CD8-positive, alpha-beta memory T cell (primary cell): Measurements from ENCODE around the gene STAT5B. TPM values are rescaled to one million over a fixed set of nuclear protein-coding genes. Genes with fewer than 3 reads are reported as not detected.
A peak's percentile ranks its signal among the peaks of the same experiment; 100 is the strongest.
"Not testable (repeated sequence)": the region's sequence is repeated elsewhere in the genome, so short reads cannot be mapped to it uniquely, and the experiment has no call there.

Experiments used
- CTCF ChIA-PET: fragments of 350-600 bp; sonication (Branson Sonifier 250); formaldehyde crosslinking; loops from one replicate; lab custom pipeline; 2021; ENCODE audit warnings: antibody characterized with exemption; lab: Charles Lee
- POLR2A ChIA-PET: fragments of 350-600 bp; sonication (Branson Sonifier 250); formaldehyde crosslinking; loops from one replicate; lab custom pipeline; 2021; ENCODE audit warnings: antibody characterized with exemption; lab: Charles Lee
- DNase-seq, 5 donors: peaks; one replicate each; pipeline versions ENCODE4 v3.0.0 to v3.0.0-alpha.2; 2020 to 2022; ENCODE audit warnings: mixed read lengths in 1 of 5
- H3K27ac ChIP-seq: one replicate; pipeline ENCODE4 v1.7.0; 2013; ENCODE audit warnings: low read depth, mild to moderate bottlenecking, low read length, moderate library complexity
- H3K27me3 ChIP-seq: 2 replicates; pipeline ENCODE4 v1.7.0; 2013; ENCODE audit warnings: low read length, mild to moderate bottlenecking; ENCODE audit not compliant: insufficient read depth, poor library complexity, severe bottlenecking
- H3K36me3 ChIP-seq: 2 replicates; pipeline ENCODE4 v1.7.0; 2013; ENCODE audit warnings: mild to moderate bottlenecking, low read length, moderate library complexity; ENCODE audit not compliant: insufficient read depth
- H3K4me1 ChIP-seq: 2 replicates; pipeline ENCODE4 v1.7.0; 2013; ENCODE audit warnings: mild to moderate bottlenecking, low read length, moderate library complexity; ENCODE audit not compliant: insufficient read depth
- H3K4me3 ChIP-seq: 2 replicates; pipeline ENCODE4 v1.7.0; 2013; ENCODE audit warnings: mild to moderate bottlenecking, low read length
- H3K9me3 ChIP-seq: 2 replicates; pipeline ENCODE4 v1.7.0; 2013; ENCODE audit warnings: mild to moderate bottlenecking, low read length
- H3K27ac Mint-ChIP-seq, 8 donors: one replicate each; pipeline ENCODE4 v1.8.0; 2020 to 2021; ENCODE audit warnings: mixed read lengths in 8 of 8, mild to moderate bottlenecking in 6 of 8, inconsistent platforms in 3 of 8, moderate library complexity in 3 of 8
- H3K27me3 Mint-ChIP-seq, 2 donors: one replicate each; pipeline ENCODE4 v1.8.0; 2020 to 2021; ENCODE audit warnings: mixed read lengths in 2 of 2, mild to moderate bottlenecking in 1 of 2, moderate library complexity in 1 of 2
- H3K36me3 Mint-ChIP-seq, 3 donors: one replicate each; pipeline ENCODE4 v1.8.0; 2020 to 2021; ENCODE audit warnings: mixed read lengths in 3 of 3, inconsistent platforms in 1 of 3, mild to moderate bottlenecking in 1 of 3
- H3K4me1 Mint-ChIP-seq, 3 donors: one replicate each; pipeline ENCODE4 v1.8.0; 2020 to 2021; ENCODE audit warnings: mixed read lengths in 3 of 3, inconsistent platforms in 1 of 3, mild to moderate bottlenecking in 1 of 3
- H3K4me3 Mint-ChIP-seq, 7 donors: one replicate each; pipeline ENCODE4 v1.8.0; 2020 to 2021; ENCODE audit warnings: mixed read lengths in 7 of 7, mild to moderate bottlenecking in 6 of 7, moderate library complexity in 4 of 7, inconsistent platforms in 2 of 7
- H3K9me3 Mint-ChIP-seq, 5 donors: one replicate each; pipeline ENCODE4 v1.8.0; 2020 to 2022; ENCODE audit warnings: mixed read lengths in 5 of 5, mild to moderate bottlenecking in 3 of 5, moderate library complexity in 2 of 5, inconsistent platforms in 1 of 5
- polyA plus RNA-seq: library from polyadenylated mRNA; unstranded; fragments of 300-500 nt; fragmentation: Illumina TruSeq; gene quantifications from one replicate; pipeline ENCODE4 v1.2.3, GENCODE V29; 2021
- total RNA-seq, 2 experiments: library from RNA; stranded (reverse); gene quantifications; one replicate each; pipeline ENCODE4 v1.2.3, GENCODE V29; 2021

STAT5B gene
- total and polyA plus RNA-seq, 3 experiments from 2014 or later: 108 to 132 (median 124) TPM

GRCh38 chr17:42297775-42298174 lies 21.6 kb upstream of the STAT5B start:
- not testable (repeated sequence) for H3K4me1 ChIP-seq
- peaks cover 43% of the 10 kb centered on the region for H3K36me3 ChIP-seq

GRCh38 chr17:42296012-42296411 lies 19.8 kb upstream of the STAT5B start:
- Mint-ChIP-seq H3K36me3 (peaks cover 0 to 77% (median 11%) of the 10 kb centered on the region in 3 donors), H3K9me3 (no peaks in the 10 kb centered on the region), H3K4me3 (no peak overlapping the region), H3K27ac (peak overlapping the region in 3 of 8 donors; percentile 12 to 82 (median 15)), H3K27me3 (no peaks in the 10 kb centered on the region), H3K4me1 (peaks cover 13 to 29% (median 28%) of the 10 kb centered on the region in 3 donors)
- Histone ChIP-seq H3K27me3 (no peaks in the 10 kb centered on the region), H3K27ac (no peak overlapping the region), H3K4me3 (no peak overlapping the region), H3K4me1 (no peaks in the 10 kb centered on the region), H3K9me3 (no peaks in the 10 kb centered on the region), H3K36me3 (peaks cover 26% of the 10 kb centered on the region)
- CTCF ChIA-PET: interaction anchor here (1.0 to 1.1 kb wide), 2 partner anchors 16 to 130 kb away, joined by 3 read pairs; no protein-coding TSS in a partner anchor
- DNase-seq: no peak
- POLR2A ChIA-PET: no interaction called here

More at GRCh38 chr17:42297775-42298174, 21.6 kb upstream of the STAT5B start:
- H3K27ac ChIP-seq, H3K27me3 ChIP-seq, H3K9me3 ChIP-seq, CTCF ChIA-PET, H3K4me3 ChIP-seq, H3K27me3 Mint-ChIP-seq, DNase-seq, H3K4me3 Mint-ChIP-seq, H3K9me3 Mint-ChIP-seq, H3K27ac Mint-ChIP-seq: not testable (repeated sequence)
- POLR2A ChIA-PET: interaction anchor here (0.7 kb wide), 1 partner anchor 18 kb away, joined by 5 read pairs; no protein-coding TSS in a partner anchor
- Mint-ChIP-seq H3K4me1 (peaks cover 7 to 20% (median 17%) of the 10 kb centered on the region in 3 donors), H3K36me3 (peaks cover 0 to 79% (median 15%) of the 10 kb centered on the region in 3 donors)

- Histone ChIP-seq H3K4me3 (no peak overlapping the region), H3K36me3 (peaks cover 24% of the 10 kb centered on the region), H3K4me1 (peaks cover 10% of the 10 kb centered on the region), H3K9me3 (no peaks in the 10 kb centered on the region), H3K27me3 (no peaks in the 10 kb centered on the region), H3K27ac (no peak overlapping the region)
- Mint-ChIP-seq H3K4me3 (no peak overlapping the region), H3K27me3 (no peaks in the 10 kb centered on the region), H3K4me1 (peaks cover 24 to 42% (median 40%) of the 10 kb centered on the region in 3 donors), H3K9me3 (no peaks in the 10 kb centered on the region), H3K27ac (peak overlapping the region in 5 of 8 donors; percentile 66 to 77 (median 70)), H3K36me3 (peaks cover 0 to 80% (median 11%) of the 10 kb centered on the region in 3 donors)
- POLR2A ChIA-PET: no interaction called here
- CTCF ChIA-PET: interaction anchor here (1.2 to 1.4 kb wide), 3 partner anchors 11 to 72 kb away, joined by 3 to 5 read pairs (median 3); no protein-coding TSS in a partner anchor
- no peak for DNase-seq
These were observed 18.5 kb upstream of the STAT5B start for GRCh38 chr17:42294469-42295398.

GRCh38 chr17:42291129-42291528 lies 14.9 kb upstream of the STAT5B start:
- H3K4me1 Mint-ChIP-seq: peaks cover 47 to 67% (median 66%) of the 10 kb centered on the region in 3 donors
- peak overlapping the region in 7 of 8 donors; percentile 48 to 98 (median 95) for H3K27ac Mint-ChIP-seq
- Histone ChIP-seq H3K36me3 (peaks cover 16% of the 10 kb centered on the region), H3K27me3 (no peaks in the 10 kb centered on the region), H3K4me1 (peaks cover 29% of the 10 kb centered on the region), H3K4me3 (no peak overlapping the region), H3K27ac (no peak overlapping the region), H3K9me3 (no peaks in the 10 kb centered on the region)
- ChIA-PET CTCF (interaction anchor here (1.4 kb wide), 1 partner anchor 68 kb away, joined by 7 read pairs; no protein-coding TSS in a partner anchor), POLR2A (interaction anchor here (0.7 kb wide), 1 partner anchor 1024 kb away, joined by 4 read pairs; no protein-coding TSS in a partner anchor)
- no peaks in the 10 kb centered on the region for H3K9me3 Mint-ChIP-seq
- peak overlapping the region in 1 of 7 donors; percentile 95 for H3K4me3 Mint-ChIP-seq
- no peaks in the 10 kb centered on the region for H3K27me3 Mint-ChIP-seq
- DNase-seq: peak in 1 of 5 donors; percentile 33
- H3K36me3 Mint-ChIP-seq: peaks cover 0 to 67% (median 11%) of the 10 kb centered on the region in 3 donors

GRCh38 chr17:42290577-42290976 lies 14.4 kb upstream of the STAT5B start:
- CTCF ChIA-PET: interaction anchor here (0.8 to 2.8 kb wide), 2 partner anchors 43 to 68 kb away, joined by 3 to 26 read pairs; no protein-coding TSS in a partner anchor
- POLR2A ChIA-PET: interaction anchor here (5.6 kb wide), 1 partner anchor 41 kb away, joined by 55 read pairs; no protein-coding TSS in a partner anchor
- Histone ChIP-seq H3K27me3 (no peaks in the 10 kb centered on the region), H3K9me3 (no peaks in the 10 kb centered on the region), H3K4me3 (no peak overlapping the region), H3K27ac (no peak overlapping the region), H3K4me1 (peaks cover 30% of the 10 kb centered on the region), H3K36me3 (peaks cover 13% of the 10 kb centered on the region)
- H3K36me3 Mint-ChIP-seq: peaks cover 0 to 61% (median 10%) of the 10 kb centered on the region in 3 donors
- H3K27ac Mint-ChIP-seq: peak overlapping the region; percentile 73 to 98 (median 96)
- peaks cover 48 to 72% (median 66%) of the 10 kb centered on the region in 3 donors for H3K4me1 Mint-ChIP-seq
- peak in 1 of 5 donors; percentile 8 for DNase-seq
- peak overlapping the region; percentile 86 to 95 (median 93) for H3K4me3 Mint-ChIP-seq
- no peaks in the 10 kb centered on the region for H3K27me3 Mint-ChIP-seq
- no peaks in the 10 kb centered on the region for H3K9me3 Mint-ChIP-seq

GRCh38 chr17:42289611-42290181 lies 13.5 kb upstream of the STAT5B start:
- Mint-ChIP-seq H3K9me3 (no peaks in the 10 kb centered on the region), H3K36me3 (peaks cover 0 to 53% (median 6%) of the 10 kb centered on the region in 3 donors)

More at GRCh38 chr17:42289611-42290181, 13.5 kb upstream of the STAT5B start:
- Histone ChIP-seq H3K4me1 (peaks cover 30% of the 10 kb centered on the region), H3K27ac (peak overlapping the region; percentile 88), H3K27me3 (no peaks in the 10 kb centered on the region), H3K36me3 (peaks cover 6% of the 10 kb centered on the region), H3K9me3 (no peaks in the 10 kb centered on the region), H3K4me3 (peak overlapping the region; percentile 65)
- H3K4me1 Mint-ChIP-seq: peaks cover 47 to 72% (median 61%) of the 10 kb centered on the region in 3 donors
- H3K27ac Mint-ChIP-seq: peak overlapping the region; percentile 73 to 98 (median 96)
- H3K4me3 Mint-ChIP-seq: peak overlapping the region; percentile 86 to 95 (median 93)
- ChIA-PET CTCF (interaction anchor here (0.8 to 3.1 kb wide), 6 partner anchors 10 to 106 kb away, joined by 3 to 26 read pairs (median 4); no protein-coding TSS in a partner anchor), POLR2A (interaction anchor here (0.8 to 5.6 kb wide), 7 partner anchors 11 to 99 kb away, joined by 3 to 55 read pairs (median 13); partner anchors contain the start of genes GHDC, STAT3 and STAT5B)
- peak in 2 of 5 donors; percentile 14 to 51 for DNase-seq
- no peaks in the 10 kb centered on the region for H3K27me3 Mint-ChIP-seq
